Spleen (tissue), 11 donors: ENCODE results near the gene KCND3. TPM values are rescaled to one million over a fixed set of nuclear protein-coding genes. Genes with fewer than 3 reads are reported as not detected.

ENCODE experiments used
- DNase-seq: peaks from one replicate; pipeline ENCODE4 v3.0.0-alpha.2; 2020
- H3K27ac ChIP-seq, 8 donors: fragments of 200-600 bp; sonication (generic) in 7 of 8; 1 replicate in 4 of 8; 2 replicates in 4 of 8; pipeline versions ENCODE4 v1.5.0 to v1.8.0; 2016 to 2021; ENCODE audit warnings: inconsistent platforms in 4 of 8, mild to moderate bottlenecking in 4 of 8, moderate library complexity in 1 of 8
- H3K27me3 ChIP-seq, 7 donors: fragments of 200-600 bp; sonication (generic) in 6 of 7; replicated peaks in 1 of 7; 1 replicate in 4 of 7; 2 replicates in 3 of 7; pipeline versions ENCODE4 v1.5.0 to v1.8.0; 2016 to 2021; ENCODE audit warnings: inconsistent platforms in 3 of 7, mild to moderate bottlenecking in 1 of 7
- H3K36me3 ChIP-seq, 6 donors: fragments of 200-600 bp; sonication (generic) in 5 of 6; 1 replicate in 4 of 6; 2 replicates in 2 of 6; pipeline versions ENCODE4 v1.5.0 to v1.8.0; 2016 to 2021; ENCODE audit warnings: inconsistent platforms in 2 of 6
- H3K4me1 ChIP-seq, 6 donors: fragments of 200-600 bp; sonication (generic) in 5 of 6; 1 replicate in 3 of 6; 2 replicates in 3 of 6; pipeline versions ENCODE4 v1.5.0 to v1.8.0; 2016 to 2021; ENCODE audit warnings: inconsistent platforms in 3 of 6
- H3K4me3 ChIP-seq, 8 donors: fragments of 200-600 bp; sonication (generic) in 7 of 8; 1 replicate in 4 of 8; 2 replicates in 4 of 8; pipeline versions ENCODE4 v1.5.0 to v1.8.0; 2016 to 2021; ENCODE audit warnings: inconsistent platforms in 4 of 8, mild to moderate bottlenecking in 4 of 8, moderate library complexity in 2 of 8
- H3K9me3 ChIP-seq, 8 donors: fragments of 200-600 bp; sonication (generic) in 7 of 8; 1 replicate in 4 of 8; 2 replicates in 4 of 8; pipeline versions ENCODE4 v1.5.0 to v1.8.0; 2016 to 2021; ENCODE audit warnings: inconsistent platforms in 4 of 8
- CTCF ChIP-seq, 11 experiments: fragments of 200-600 bp in 7 of 11; fragments of 450-650 bp in 4 of 11; sonication (generic) in 4 of 11; IDR thresholded peaks in 8 of 11; conservative IDR thresholded peaks in 3 of 11; 1 replicate in 7 of 11; 2 replicates in 4 of 11; pipeline versions ENCODE4 v1.4.0 to v1.8.0; 2016 to 2021; ENCODE audit warnings: antibody characterized with exemption in 11 of 11, inconsistent platforms in 4 of 11, mild to moderate bottlenecking in 1 of 11
- POLR2A ChIP-seq, 3 donors: fragments of 450-650 bp; IDR thresholded peaks; one replicate each; pipeline ENCODE4 v1.5.1; 2017; ENCODE audit warnings: antibody characterized with exemption in 3 of 3, mild to moderate bottlenecking in 1 of 3
- POLR2AphosphoS5 ChIP-seq, 3 donors: sonication (generic); formaldehyde crosslinking; IDR thresholded peaks; one replicate each; pipeline ENCODE4 v1.5.1; 2017; ENCODE audit warnings: antibody characterized with exemption in 3 of 3
- WGBS, 5 donors: extraction: QIAGEN DNeasy Blood & Tissue Kit in 3 of 5; methylation state at CpG; one replicate each; pipeline versions ENCODE4 v1.1.5 to v1.1.7; 2013 to 2018; 5-methylcytosine and 5-hydroxymethylcytosine counted together
- intact Hi-C: fragments of 100-400 bp; cut with DNase I; formaldehyde crosslinking; loops from one replicate; pipeline ENCODE4 v1.15.0; 2023; ENCODE audit warnings: low total_unique reads
- polyA plus RNA-seq, 3 donors: library from polyadenylated mRNA; stranded (reverse); fragments of 200-250 nt; gene quantifications; one replicate each; pipeline ENCODE4 v1.2.1, GENCODE V29; 2013
- total RNA-seq, 7 donors: library from RNA; depleted of rRNA in 3 of 7; stranded (reverse); fragments of >200 nt in 3 of 7; fragmentation: NEBNext Ultra II Directional in 4 of 7; extraction: Animal tissue kit (Norgen Biotek cat#: 25700) in 4 of 7; gene quantifications; one replicate each; pipeline versions ENCODE4 v1.1.0 to v1.2.1, GENCODE V29; 2016 to 2021
- donor health status: healthy with polysubstance abuse.
- donor health status: DM: no; HTN: no; CAD: no; lungs with moderate emphysema.
- donor health status: DM: no; HTN: no; CAD: no.
- donor health status: Bipolar disorder and iron deficiency.
- donor health status: healthy.
- donor health status: DM: no; HTN: no; CAD: no.
- donor health status: DM: yes; HTN: yes; CAD: no.

KCND3 gene
- total and polyA plus RNA-seq, 10 donors: 0.67 to 14.2 (median 8.6) TPM

- TF ChIP-seq POLR2AphosphoS5 (IDR thresholded peaks at IDR 0.05) (no peak), POLR2A (IDR thresholded peaks at IDR 0.05) (no peak), CTCF (IDR thresholded peaks at IDR 0.05 in 8 of 11, conservative IDR thresholded peaks at IDR 0.05 in 3 of 11) (no peak)
- Histone ChIP-seq H3K36me3 (no peaks in the 10 kb centered on the region), H3K4me3 (no peak overlapping the region), H3K9me3 (no peaks in the 10 kb centered on the region), H3K27ac (no peak overlapping the region), H3K27me3 (peaks cover 0 to 23% (median 0%) of the 10 kb centered on the region in 7 donors), H3K4me1 (peaks cover 0 to 3% (median 0%) of the 10 kb centered on the region in 6 donors)
- 53 to 74% (median 61%) methylated on average over 3 of the region's 3 CpGs for WGBS, 5 donors
- intact Hi-C loops: no loop called here
- DNase-seq: no peak
Observed at GRCh38 chr1:111863401-111863800, 126.1 kb downstream of the KCND3 start.

- Histone ChIP-seq H3K9me3 (no peaks in the 10 kb centered on the region), H3K4me3 (no peak overlapping the region), H3K27ac (no peak overlapping the region), H3K36me3 (no peaks in the 10 kb centered on the region), H3K4me1 (peaks cover 0 to 3% (median 0%) of the 10 kb centered on the region in 6 donors), H3K27me3 (peaks cover 0 to 25% (median 0%) of the 10 kb centered on the region in 7 donors)
- TF ChIP-seq POLR2A (IDR thresholded peaks at IDR 0.05) (no peak), POLR2AphosphoS5 (IDR thresholded peaks at IDR 0.05) (no peak), CTCF (IDR thresholded peaks at IDR 0.05 in 8 of 11, conservative IDR thresholded peaks at IDR 0.05 in 3 of 11) (no peak)
- intact Hi-C loops: no loop called here
- DNase-seq: no peak
- 83 to 90% (median 84%) methylated on average over 3 of the region's 3 CpGs for WGBS, 5 donors
Observed at GRCh38 chr1:111862599-111862998, 126.9 kb downstream of the KCND3 start.

- Histone ChIP-seq H3K27me3 (peaks cover 0 to 35% (median 0%) of the 10 kb centered on the region in 7 donors), H3K36me3 (no peaks in the 10 kb centered on the region), H3K4me3 (no peak overlapping the region), H3K4me1 (peaks cover 0 to 3% (median 0%) of the 10 kb centered on the region in 6 donors), H3K9me3 (no peaks in the 10 kb centered on the region), H3K27ac (no peak overlapping the region)
- 60 to 83% (median 75%) methylated on average over 6 of the region's 6 CpGs for WGBS, 5 donors
- TF ChIP-seq POLR2A (IDR thresholded peaks at IDR 0.05): no peak
- no peak for TF ChIP-seq CTCF (IDR thresholded peaks at IDR 0.05 in 8 of 11, conservative IDR thresholded peaks at IDR 0.05 in 3 of 11)
- no peak for TF ChIP-seq POLR2AphosphoS5 (IDR thresholded peaks at IDR 0.05)
- peak; percentile 37 for DNase-seq
- intact Hi-C loops: no loop called here
Observed at GRCh38 chr1:111861523-111861922, 127.9 kb downstream of the KCND3 start.

GRCh38 chr1:111857194-111857651, 132.2 kb downstream of the KCND3 start:
- Histone ChIP-seq H3K9me3 (no peaks in the 10 kb centered on the region), H3K27me3 (peaks cover 0 to 40% (median 0%) of the 10 kb centered on the region in 7 donors), H3K27ac (no peak overlapping the region), H3K4me1 (no peaks in the 10 kb centered on the region), H3K4me3 (no peak overlapping the region), H3K36me3 (no peaks in the 10 kb centered on the region)
- intact Hi-C loops: no loop called here
- no peak for DNase-seq
- no peak for TF ChIP-seq POLR2AphosphoS5 (IDR thresholded peaks at IDR 0.05)
- no peak for TF ChIP-seq CTCF (IDR thresholded peaks at IDR 0.05 in 8 of 11, conservative IDR thresholded peaks at IDR 0.05 in 3 of 11)
- TF ChIP-seq POLR2A (IDR thresholded peaks at IDR 0.05): no peak
- WGBS, 5 donors: 86 to 93% (median 88%) methylated on average over 13 of the region's 13 CpGs
